SK-N-SH (cell line): Measurements from ENCODE around the gene VANGL2.

Source experiments
- CTCF ChIP-seq: fragments of 200-600 bp; sonication (generic); IDR thresholded peaks from 2 replicates; pipeline ENCODE4 v1.6.1; 2017; ENCODE audit warnings: antibody characterized with exemption, mild to moderate bottlenecking, moderate library complexity
- EP300 ChIP-seq, 2 experiments: IDR thresholded peaks; 2 replicates each; pipeline versions ENCODE4 v1.4.0 to v1.6.1; 2012; ENCODE audit warnings: borderline replicate concordance in 1 of 2, low read depth in 1 of 2, low read length in 1 of 2
- JUND ChIP-seq: IDR thresholded peaks from 2 replicates; pipeline ENCODE4 v1.4.0; 2012
- MAX ChIP-seq: IDR thresholded peaks from 2 replicates; pipeline ENCODE4 v1.4.0; 2012; ENCODE audit warnings: low read depth
- MXI1 ChIP-seq: IDR thresholded peaks from 2 replicates; pipeline ENCODE4 v1.6.1; 2012; ENCODE audit warnings: mild to moderate bottlenecking, low read depth, low read length, improper control_type of control experiment
- TCF12 ChIP-seq: IDR thresholded peaks from 2 replicates; pipeline ENCODE4 v1.4.0; 2012
- ZBTB33 ChIP-seq: IDR thresholded peaks from 2 replicates; pipeline ENCODE4 v1.4.0; 2012; ENCODE audit warnings: low read depth, borderline replicate concordance

- TF ChIP-seq CTCF (no peak), MXI1 (no peak), MAX (no peak), ZBTB33 (no peak), EP300 (IDR thresholded peaks at IDR 0.05; ENCODE audit: borderline replicate concordance in 1 of 2, low read depth in 1 of 2, low read length in 1 of 2) (no peak), TCF12 (no peak), JUND (no peak)
Observed at GRCh38 chr1:160358073-160358472, 42.3 kb upstream of the VANGL2 start.
